ENCODE results near the gene LMOD2. TPM values are rescaled to one million over a fixed set of nuclear protein-coding genes. Genes with fewer than 3 reads are reported as not detected.

The LMOD2 gene
- total and polyA plus RNA-seq, 10 of the 15 experiments (the other 5 are each of a cell fraction or from before 2014, with no cell fraction given) = not detected

DNA sequence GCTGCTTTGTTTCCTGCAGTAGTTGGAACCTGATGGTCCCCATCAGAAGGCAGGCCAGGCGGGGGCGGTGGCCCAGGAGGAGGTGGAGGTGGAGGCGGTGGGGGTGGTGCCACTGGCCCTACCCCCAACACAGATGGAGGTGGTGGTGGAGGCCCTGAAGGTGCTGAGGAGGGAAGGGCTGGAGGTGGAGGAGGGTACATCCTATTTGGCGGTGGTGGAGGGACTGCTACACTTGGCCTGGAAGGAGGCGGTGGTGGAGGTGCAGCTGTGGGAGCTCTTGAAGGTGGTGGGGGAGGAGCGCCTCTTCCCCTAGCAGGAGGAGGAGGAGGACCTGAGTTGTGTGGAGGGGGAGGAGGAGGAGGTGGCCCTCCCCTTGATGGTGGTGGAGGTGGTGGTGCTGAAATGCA, 36.8 kb downstream of the LMOD2 start:
- ChIA-PET CTCF (interaction anchor here (1.0 to 4.9 kb wide), 5 partner anchors 9 to 68 kb away, joined by 3 to 28 read pairs (median 6); no protein-coding TSS in a partner anchor), SMC1A (ENCODE audit: uncharacterized antibody, unreplicated experiment) (interaction anchor here (1.0 to 2.1 kb wide), 5 partner anchors 9 to 173 kb away, joined by 3 to 6 read pairs (median 4); no protein-coding TSS in a partner anchor), POLR2A (interaction anchor here (0.6 kb wide), 1 partner anchor 961 kb away, joined by 3 read pairs; no protein-coding TSS in a partner anchor), RAD21 (ENCODE audit: unreplicated experiment) (interaction anchor here (1.1 to 1.4 kb wide), 2 partner anchors 9 to 10 kb away, joined by 3 read pairs; no protein-coding TSS in a partner anchor)
- in situ Hi-C loops (cut with MboI) (no loop called here), intact Hi-C loops (cut with micrococcal nuclease; ENCODE audit: unreplicated experiment) (no loop called here)
- WGBS (ENCODE audit: insufficient coverage, insufficient replicate concordance, low lambda C conversion rate, missing lambda C conversion rate) = 100% methylated on average over 6 of the region's 6 CpGs
- Histone ChIP-seq H3K4me2 (ENCODE audit: control insufficient read depth, insufficient read depth) (no peak overlapping the region), H3K9ac (ENCODE audit: control insufficient read depth, insufficient read depth, low read length) (no peak overlapping the region), H3K4me3 (no peak overlapping the region), H3K9me3 (replicated peaks; ENCODE audit: control insufficient read depth, insufficient read depth, low read length) (no peaks in the 10 kb centered on the region), H3K4me1 (ENCODE audit: control insufficient read depth, insufficient read depth, low read length) (no peaks in the 10 kb centered on the region), H3K27me3 (replicated peaks in 1 of 2; ENCODE audit: control insufficient read depth in 2 of 2, insufficient read depth in 2 of 2, low read length in 1 of 2) (no peaks in the 10 kb centered on the region), H2AFZ (ENCODE audit: control insufficient read depth, low read depth, low read length) (no peak overlapping the region), H3K36me3 (ENCODE audit: control insufficient read depth in 2 of 2, insufficient read depth in 2 of 2, low read length in 1 of 2) (peaks cover 3 to 32% of the 10 kb centered on the region in 2 experiments), H4K20me1 (ENCODE audit: control insufficient read depth, insufficient read depth) (no peaks in the 10 kb centered on the region), H3K79me2 (ENCODE audit: control insufficient read depth, insufficient read depth, low read length) (no peaks in the 10 kb centered on the region), H3K27ac (ENCODE audit: control insufficient read depth, insufficient read depth) (no peak overlapping the region)
- TF ChIP-seq CHD1 (IDR thresholded peaks at IDR 0.05; ENCODE audit: low read depth, low read length) (no peak), PKNOX1 (IDR thresholded peaks at IDR 0.05) (no peak), MYB (IDR thresholded peaks at IDR 0.05; ENCODE audit: borderline replicate concordance, low read depth, low read length) (no peak), NFIC (IDR thresholded peaks at IDR 0.05; ENCODE audit: low read depth, low read length) (no peak)
- DNase-seq (ENCODE audit: low read depth, low spot score) (no peak), FAIRE-seq (no peak), ATAC-seq (no peak)
- no TSS peak for BruUV-seq (replicated peaks)

- no TSS peak for BruUV-seq (replicated peaks)
- TF ChIP-seq, protein P1, sequence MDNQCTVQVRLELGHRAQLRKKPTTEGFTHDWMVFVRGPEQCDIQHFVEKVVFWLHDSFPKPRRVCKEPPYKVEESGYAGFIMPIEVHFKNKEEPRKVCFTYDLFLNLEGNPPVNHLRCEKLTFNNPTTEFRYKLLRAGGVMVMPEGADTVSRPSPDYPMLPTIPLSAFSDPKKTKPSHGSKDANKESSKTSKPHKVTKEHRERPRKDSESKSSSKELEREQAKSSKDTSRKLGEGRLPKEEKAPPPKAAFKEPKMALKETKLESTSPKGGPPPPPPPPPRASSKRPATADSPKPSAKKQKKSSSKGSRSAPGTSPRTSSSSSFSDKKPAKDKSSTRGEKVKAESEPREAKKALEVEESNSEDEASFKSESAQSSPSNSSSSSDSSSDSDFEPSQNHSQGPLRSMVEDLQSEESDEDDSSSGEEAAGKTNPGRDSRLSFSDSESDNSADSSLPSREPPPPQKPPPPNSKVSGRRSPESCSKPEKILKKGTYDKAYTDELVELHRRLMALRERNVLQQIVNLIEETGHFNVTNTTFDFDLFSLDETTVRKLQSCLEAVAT (IDR thresholded peaks at IDR 0.05) = no peak
- TF ChIP-seq KAT2A (conservative IDR thresholded peaks at IDR 0.05; ENCODE audit: control insufficient read depth, low read depth, low read length) (no peak), HDGF (IDR thresholded peaks at IDR 0.05) (no peak), SIX5 (IDR thresholded peaks at IDR 0.05; ENCODE audit: low read depth, low read length, severe bottlenecking) (no peak), PAX5 (IDR thresholded peaks at IDR 0.05; ENCODE audit: borderline replicate concordance, low read depth, low read length) (no peak), ZNF384 (IDR thresholded peaks at IDR 0.05; ENCODE audit: borderline replicate concordance, low read depth, low read length) (no peak), RELA (IDR thresholded peaks at IDR 0.05; ENCODE audit: borderline replicate concordance, partially characterized antibody) (no peak), LARP7 (IDR thresholded peaks at IDR 0.05) (no peak), SMAD5 (IDR thresholded peaks at IDR 0.05; ENCODE audit: low read depth) (no peak), GABPA (IDR thresholded peaks at IDR 0.05; ENCODE audit: low read depth) (no peak), POLR2AphosphoS2 (IDR thresholded peaks at IDR 0.05; ENCODE audit: low read depth, low read length) (no peak)
Observed at GRCh38 chr7:123695944-123696677, 40.4 kb downstream of the LMOD2 start.

More at GRCh38 chr7:123695944-123696677, 40.4 kb downstream of the LMOD2 start:
- SMC1A ChIA-PET (ENCODE audit: uncharacterized antibody, unreplicated experiment) = interaction anchor here (1.1 kb wide), 1 partner anchor 15 kb away, joined by 3 read pairs; no protein-coding TSS in a partner anchor
- FAIRE-seq (no peak), ATAC-seq (no peak), DNase-seq (ENCODE audit: low read depth, low spot score) (no peak)
- Histone ChIP-seq H3K4me2 (ENCODE audit: control insufficient read depth, insufficient read depth) (no peak overlapping the region), H3K27ac (ENCODE audit: control insufficient read depth, insufficient read depth) (no peak overlapping the region), H3K9ac (ENCODE audit: control insufficient read depth, insufficient read depth, low read length) (no peak overlapping the region), H3K36me3 (ENCODE audit: control insufficient read depth in 2 of 2, insufficient read depth in 2 of 2, low read length in 1 of 2) (peaks cover 3 to 27% of the 10 kb centered on the region in 2 experiments), H3K27me3 (replicated peaks in 1 of 2; ENCODE audit: control insufficient read depth in 2 of 2, insufficient read depth in 2 of 2, low read length in 1 of 2) (no peaks in the 10 kb centered on the region), H3K9me3 (replicated peaks; ENCODE audit: control insufficient read depth, insufficient read depth, low read length) (no peaks in the 10 kb centered on the region), H3K4me1 (ENCODE audit: control insufficient read depth, insufficient read depth, low read length) (no peaks in the 10 kb centered on the region), H4K20me1 (ENCODE audit: control insufficient read depth, insufficient read depth) (no peaks in the 10 kb centered on the region), H3K79me2 (ENCODE audit: control insufficient read depth, insufficient read depth, low read length) (no peaks in the 10 kb centered on the region), H2AFZ (ENCODE audit: control insufficient read depth, low read depth, low read length) (no peak overlapping the region), H3K4me3 (no peak overlapping the region)
- RAD21 ChIA-PET (ENCODE audit: unreplicated experiment) = no interaction called here
- CTCF ChIA-PET = interaction anchor here (0.8 kb wide), 1 partner anchor 14 kb away, joined by 4 read pairs; no protein-coding TSS in a partner anchor
- in situ Hi-C loops (cut with MboI) (no loop called here), intact Hi-C loops (cut with micrococcal nuclease; ENCODE audit: unreplicated experiment) (no loop called here)
- 77% methylated on average over 3 of the region's 3 CpGs for WGBS (ENCODE audit: insufficient coverage, insufficient replicate concordance, low lambda C conversion rate, missing lambda C conversion rate)
- POLR2A ChIA-PET = no interaction called here

Data from GM12878 (cell line).